Mesodermal cell (in vitro differentiated cells): ENCODE measurements around the gene CHD3.

Experiments
- H3K27ac ChIP-seq: 2 replicates; pipeline ENCODE4 v1.7.0; 2013; ENCODE audit warnings: mild to moderate bottlenecking, low read depth, low read length, moderate library complexity; ENCODE audit not compliant: severe bottlenecking
- H3K36me3 ChIP-seq: 2 replicates; pipeline ENCODE4 v1.7.1; 2013; ENCODE audit warnings: mild to moderate bottlenecking, low read length, moderate library complexity; ENCODE audit not compliant: control insufficient read depth, insufficient read depth
- H3K4me1 ChIP-seq: one replicate; pipeline ENCODE4 v1.7.1; 2013; ENCODE audit warnings: mild to moderate bottlenecking, low read length; ENCODE audit not compliant: insufficient read depth, control insufficient read depth, poor library complexity, severe bottlenecking
- H3K4me3 ChIP-seq: 2 replicates; pipeline ENCODE4 v1.7.0; 2013; ENCODE audit warnings: low read length, control low read depth, mild to moderate bottlenecking; ENCODE audit not compliant: insufficient read depth, poor library complexity, severe bottlenecking; ENCODE audit errors: extremely low read depth
- H3K9me3 ChIP-seq: 2 replicates; pipeline ENCODE4 v1.7.1; 2013; ENCODE audit warnings: mild to moderate bottlenecking, low read length, moderate library complexity; ENCODE audit not compliant: control insufficient read depth
- WGBS, 2 experiments: methylation state at CpG; one replicate each; pipeline ENCODE4 v1.1.5; 2013; ENCODE audit warnings: missing lambda C conversion rate in 2 of 2; ENCODE audit not compliant: insufficient coverage in 2 of 2; 5-methylcytosine and 5-hydroxymethylcytosine counted together

Gene CHD3

GRCh38 chr17:7875804-7876370 is 12.7 kb upstream of the CHD3 start:
- Histone ChIP-seq H3K4me1 (peaks cover 7% of the 10 kb centered on the region), H3K27ac (no peak overlapping the region), H3K36me3 (peaks cover 42% of the 10 kb centered on the region), H3K4me3 (no peak overlapping the region), H3K9me3 (no peaks in the 10 kb centered on the region)
- 71 to 100% methylated on average over 1 of the region's 2 CpGs for WGBS, 2 experiments

DNA sequence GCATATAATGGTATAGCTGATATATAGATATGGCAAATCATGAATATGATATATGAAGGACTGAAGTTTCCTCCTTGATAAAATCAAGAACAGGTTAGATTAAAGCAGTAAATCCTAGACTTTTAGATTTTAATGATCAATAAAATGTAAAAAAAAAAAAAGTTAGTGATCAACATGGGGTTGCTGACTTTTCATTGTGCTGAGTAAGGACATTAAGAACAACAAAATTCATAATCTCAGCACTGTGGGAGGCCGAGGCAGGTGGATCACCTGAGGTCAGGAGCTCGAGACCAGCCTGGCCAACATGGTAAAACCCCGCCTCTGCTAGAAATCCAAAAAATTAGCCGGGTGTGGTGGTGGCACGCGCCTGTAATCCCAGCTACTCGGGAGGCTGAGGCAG is 10.4 kb upstream of the CHD3 start:
- H3K36me3 ChIP-seq, result peaks cover 36% of the 10 kb centered on the region

GRCh38 chr17:7880076-7880868 is 8.3 kb upstream of the CHD3 start:
- WGBS, 2 experiments, result 100% methylated on average over 1 of the region's 3 CpGs
- Histone ChIP-seq H3K4me1 (peaks cover 22% of the 10 kb centered on the region), H3K4me3 (no peak overlapping the region), H3K36me3 (peaks cover 26% of the 10 kb centered on the region), H3K9me3 (no peaks in the 10 kb centered on the region), H3K27ac (no peak overlapping the region)

More for the DNA sequence above, 10.4 kb upstream of the CHD3 start:
- 83 to 94% methylated on average over 7 of the region's 7 CpGs for WGBS, 2 experiments
- Histone ChIP-seq H3K4me1 (peaks cover 14% of the 10 kb centered on the region), H3K9me3 (no peaks in the 10 kb centered on the region), H3K4me3 (no peak overlapping the region), H3K27ac (no peak overlapping the region)

- Histone ChIP-seq H3K36me3 (peaks cover 18% of the 10 kb centered on the region), H3K27ac (no peak overlapping the region), H3K4me3 (no peak overlapping the region)
Observed at GRCh38 chr17:7881276-7882054, 7.1 kb upstream of the CHD3 start.

DNA sequence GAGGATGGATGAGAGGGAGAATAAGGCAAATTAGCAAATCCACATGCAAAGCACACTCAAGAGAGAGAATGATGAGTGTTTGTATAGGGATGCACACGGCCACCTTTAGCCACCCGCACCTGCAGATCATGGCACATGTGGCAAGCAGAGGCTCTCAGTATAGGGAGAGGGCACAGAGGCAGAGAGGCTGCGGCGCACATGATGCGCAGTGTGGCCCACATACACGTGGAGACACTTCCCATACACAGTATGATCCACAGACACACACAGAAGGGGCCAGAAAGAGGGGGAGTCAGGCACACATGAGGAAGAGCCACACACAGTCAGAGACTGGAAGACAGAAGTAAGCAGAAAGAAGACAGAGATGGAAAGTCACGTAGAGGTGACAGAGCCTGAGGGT is 6.5 kb upstream of the CHD3 start:
- H3K27ac ChIP-seq, result no peak overlapping the region
- no peak overlapping the region for H3K4me3 ChIP-seq
- WGBS, 2 experiments, result 97 to 100% methylated on average over 2 to 3 of the region's 7 CpGs
- no peaks in the 10 kb centered on the region for H3K9me3 ChIP-seq
- peaks cover 28% of the 10 kb centered on the region for H3K4me1 ChIP-seq
- H3K36me3 ChIP-seq, result peaks cover 18% of the 10 kb centered on the region

More at GRCh38 chr17:7881276-7882054, 7.1 kb upstream of the CHD3 start:
- peaks cover 27% of the 10 kb centered on the region for H3K4me1 ChIP-seq
- no peaks in the 10 kb centered on the region for H3K9me3 ChIP-seq
- 86 to 92% methylated on average over 7 of the region's 7 CpGs for WGBS, 2 experiments

GRCh38 chr17:7882629-7883028 is 6.0 kb upstream of the CHD3 start:
- H3K27ac ChIP-seq, result peak overlapping the region; percentile 13
- H3K4me1 ChIP-seq, result peaks cover 32% of the 10 kb centered on the region
- H3K36me3 ChIP-seq, result peaks cover 18% of the 10 kb centered on the region
- 93% methylated on average over 2 of the region's 3 CpGs; no CpG with 5 or more reads in 1 of the 2 experiments for WGBS, 2 experiments
- H3K4me3 ChIP-seq, result no peak overlapping the region
- H3K9me3 ChIP-seq, result no peaks in the 10 kb centered on the region

- WGBS, 2 experiments, result no CpG with 5 or more reads among the region's 3 CpGs
- Histone ChIP-seq H3K4me1 (peaks cover 39% of the 10 kb centered on the region), H3K36me3 (peaks cover 13% of the 10 kb centered on the region), H3K27ac (no peak overlapping the region), H3K4me3 (peak overlapping the region; percentile 40), H3K9me3 (no peaks in the 10 kb centered on the region)
Observed at GRCh38 chr17:7883781-7884386, 4.7 kb upstream of the CHD3 start.

DNA sequence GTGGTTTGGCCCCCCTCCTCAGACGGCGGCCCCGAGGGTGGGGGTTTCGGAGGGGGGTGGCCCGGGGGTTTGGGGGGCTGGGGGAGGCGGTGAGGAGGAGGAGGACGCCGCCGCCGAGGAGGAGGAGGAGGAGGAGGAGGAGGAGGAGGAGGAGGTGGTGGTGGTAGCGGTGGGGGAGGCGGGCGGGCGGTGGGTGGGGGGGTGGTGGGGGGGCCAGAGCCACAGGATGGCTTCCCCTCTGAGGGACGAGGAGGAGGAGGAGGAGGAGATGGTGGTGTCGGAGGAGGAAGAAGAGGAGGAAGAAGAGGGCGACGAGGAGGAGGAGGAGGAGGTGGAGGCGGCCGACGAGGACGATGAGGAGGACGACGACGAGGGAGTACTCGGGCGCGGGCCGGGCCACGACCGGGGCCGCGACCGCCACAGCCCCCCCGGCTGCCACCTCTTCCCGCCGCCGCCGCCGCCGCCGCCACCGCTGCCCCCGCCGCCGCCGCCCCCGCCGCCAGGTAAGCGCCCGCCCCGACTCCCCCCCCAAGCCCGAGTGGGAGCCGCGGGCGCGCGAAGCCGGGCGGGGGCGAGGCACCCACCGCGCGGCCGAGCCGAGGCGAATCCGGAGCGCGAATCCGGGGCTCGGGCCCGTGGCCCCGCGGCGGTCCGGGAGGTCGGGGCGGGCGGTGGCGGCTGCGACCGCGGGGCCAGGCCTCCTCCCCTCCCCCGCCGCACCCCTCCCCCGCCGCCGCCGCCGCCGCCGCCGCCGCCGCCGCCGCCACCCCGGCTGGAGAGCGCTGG is 3.8 kb upstream of the CHD3 start:
- Histone ChIP-seq H3K27ac (no peak overlapping the region), H3K9me3 (no peaks in the 10 kb centered on the region), H3K4me3 (peak overlapping the region; percentile 68), H3K36me3 (peaks cover 11% of the 10 kb centered on the region), H3K4me1 (peaks cover 46% of the 10 kb centered on the region)
- WGBS, 2 experiments, result 0 to 1% methylated on average over 7 to 25 of the region's 100 CpGs

GRCh38 chr17:7885367-7886226 is 3.0 kb upstream of the CHD3 start:
- peak overlapping the region; percentile 68 for H3K4me3 ChIP-seq
- 0% methylated on average over 28 to 43 of the region's 64 CpGs for WGBS, 2 experiments
- H3K9me3 ChIP-seq, result no peaks in the 10 kb centered on the region
- peaks cover 40% of the 10 kb centered on the region for H3K4me1 ChIP-seq
- H3K27ac ChIP-seq, result peak overlapping the region; percentile 92
- H3K36me3 ChIP-seq, result peaks cover 11% of the 10 kb centered on the region
